HEK293 (cell line): ENCODE data around the gene SFT2D3.

Experiments used
- CTCF ChIA-PET: fragments of 350-600 bp; formaldehyde crosslinking; extraction: SDS; loops from one replicate; lab custom pipeline; 2021; ENCODE audit warnings: antibody characterized with exemption; lab: Yijun Ruan, JAX
- POLR2A ChIA-PET: fragments of 300-600 bp; formaldehyde crosslinking; extraction: SDS; loops from one replicate; lab custom pipeline; 2020; ENCODE audit warnings: antibody characterized with exemption, inconsistent platforms; lab: Yijun Ruan, JAX
- H3K27ac ChIP-seq: fragments of 200-500 bp; sonication (Bioruptor generic); 2 replicates; pipeline ENCODE4 v1.5.1; 2014; ENCODE audit warnings: low read depth, low read length, control low read depth, inconsistent platforms; ENCODE audit errors: extremely low read depth
- H3K36me3 ChIP-seq, 2 experiments: fragments of 200-500 bp in 1 of 2; sonication (Bioruptor generic) in 1 of 2; 1 replicate in 1 of 2; 2 replicates in 1 of 2; pipeline ENCODE4 v1.5.1; 2014 to 2017; ENCODE audit warnings: inconsistent platforms in 2 of 2, low read length in 2 of 2; ENCODE audit not compliant: control insufficient read depth in 2 of 2, insufficient read depth in 1 of 2
- H3K4me1 ChIP-seq: fragments of 200-500 bp; sonication (Bioruptor generic); 2 replicates; pipeline ENCODE4 v1.5.1; 2014; ENCODE audit warnings: mild to moderate bottlenecking, low read length, inconsistent platforms; ENCODE audit not compliant: control insufficient read depth, insufficient read depth
- H3K4me3 ChIP-seq: 2 replicates; pipeline ENCODE4 v1.5.1; 2011; ENCODE audit warnings: low read depth, mild to moderate bottlenecking, control low read depth, low read length, moderate library complexity
- H3K9me3 ChIP-seq: fragments of 200-500 bp; sonication (Bioruptor generic); 2 replicates; pipeline ENCODE4 v1.5.1; 2014; ENCODE audit warnings: low read depth, low read length, inconsistent platforms; ENCODE audit not compliant: control insufficient read depth, insufficient read depth
- KLF16 ChIP-seq: fragments of 450-650 bp; formaldehyde crosslinking; IDR thresholded peaks from 2 replicates; pipeline ENCODE4 v1.5.1; 2017; ENCODE audit warnings: missing biosample characterization, missing genetic modification characterization
- PRDM10 ChIP-seq: fragments of 450-650 bp; formaldehyde crosslinking; IDR thresholded peaks from 2 replicates; pipeline ENCODE4 v1.5.1; 2016; ENCODE audit warnings: missing biosample characterization, missing genetic modification characterization
- PRDM4 ChIP-seq: fragments of 450-650 bp; formaldehyde crosslinking; IDR thresholded peaks from 2 replicates; pipeline ENCODE4 v1.5.1; 2017; ENCODE audit warnings: missing biosample characterization, missing genetic modification characterization
- REST ChIP-seq: fragments of 450-650 bp; formaldehyde crosslinking; IDR thresholded peaks from 2 replicates; pipeline ENCODE4 v1.5.1; 2016; ENCODE audit warnings: missing biosample characterization, missing genetic modification characterization
- YY1 ChIP-seq: fragments of 450-650 bp; formaldehyde crosslinking; IDR thresholded peaks from 2 replicates; pipeline ENCODE4 v1.5.1; 2018; ENCODE audit warnings: missing biosample characterization, missing genetic modification characterization
- ZBTB21 ChIP-seq: fragments of 450-650 bp; formaldehyde crosslinking; IDR thresholded peaks from 2 replicates; pipeline ENCODE4 v1.5.1; 2017; ENCODE audit warnings: missing biosample characterization, missing genetic modification characterization
- ZIC2 ChIP-seq: fragments of 450-650 bp; formaldehyde crosslinking; IDR thresholded peaks from 2 replicates; pipeline ENCODE4 v1.5.1; 2016; ENCODE audit warnings: missing biosample characterization, missing genetic modification characterization
- ZNF24 ChIP-seq: fragments of 450-650 bp; formaldehyde crosslinking; IDR thresholded peaks from 2 replicates; pipeline ENCODE4 v1.5.1; 2016; ENCODE audit warnings: missing biosample characterization, missing genetic modification characterization
- ZNF26 ChIP-seq: fragments of 450-650 bp; formaldehyde crosslinking; IDR thresholded peaks from 2 replicates; pipeline ENCODE4 v1.5.1; 2016; ENCODE audit warnings: missing biosample characterization, missing genetic modification characterization
- ZNF341 ChIP-seq: fragments of 450-650 bp; formaldehyde crosslinking; IDR thresholded peaks from 2 replicates; pipeline ENCODE4; 2016; ENCODE audit warnings: low read depth, missing biosample characterization, missing genetic modification characterization
- ZNF677 ChIP-seq: fragments of 450-650 bp; IDR thresholded peaks from 2 replicates; pipeline ENCODE4 v1.5.0; 2018; ENCODE audit warnings: missing biosample characterization, mild to moderate bottlenecking, missing genetic modification characterization, moderate library complexity
- ZNF704 ChIP-seq: fragments of 450-650 bp; formaldehyde crosslinking; IDR thresholded peaks from 2 replicates; pipeline ENCODE4 v1.5.1; 2016; ENCODE audit warnings: missing biosample characterization, missing genetic modification characterization

SFT2D3 gene

GRCh38 chr2:127704641-127705390, 3.5 kb downstream of the SFT2D3 start:
- Histone ChIP-seq H3K4me1 (no peaks in the 10 kb centered on the region; the same call in 1 of the 2 replicates), H3K9me3 (no peaks in the 10 kb centered on the region), H3K4me3 (no peak overlapping the region), H3K27ac (no peak overlapping the region)
- POLR2A ChIA-PET = interaction anchor here (1.1 to 1.5 kb wide), 2 partner anchors 29 to 178 kb away, joined by 3 read pairs; no protein-coding TSS in a partner anchor
- TF ChIP-seq ZNF677 (tag by site-specific recombination) (no peak), ZIC2 (tag by site-specific recombination) (peak; percentile 24; the same call in 1 of the 2 replicates), PRDM4 (0 out of 2 replicates have a peak, but pooled peaks have one; percentile 8)
- TF ChIP-seq, all 188 proteins: peak for 2
- CTCF ChIA-PET = interaction anchor here (0.7 to 1.4 kb wide), 4 partner anchors 13 to 114 kb away, joined by 3 to 7 read pairs (median 4); no protein-coding TSS in a partner anchor
- peaks cover 14 to 57% of the 10 kb centered on the region in 2 experiments for H3K36me3 ChIP-seq

GRCh38 chr2:127705391-127706065, 4.2 kb downstream of the SFT2D3 start:
- no peaks in the 10 kb centered on the region; the same call in 1 of the 2 replicates for H3K4me1 ChIP-seq
- no peaks in the 10 kb centered on the region for H3K9me3 ChIP-seq
- no peak overlapping the region for H3K27ac ChIP-seq
- peaks cover 15 to 64% of the 10 kb centered on the region in 2 experiments for H3K36me3 ChIP-seq
- POLR2A ChIA-PET = interaction anchor here (1.1 kb wide), 1 partner anchor 179 kb away, joined by 3 read pairs; no protein-coding TSS in a partner anchor
- H3K4me3 ChIP-seq = no peak overlapping the region
- CTCF ChIA-PET = interaction anchor here (0.7 to 1.4 kb wide), 2 partner anchors 13 to 114 kb away, joined by 4 to 7 read pairs; no protein-coding TSS in a partner anchor
- TF ChIP-seq ZNF24 = no peak
- no peak for TF ChIP-seq PRDM4
- TF ChIP-seq YY1 (tag by site-specific recombination) = no peak
- no peak for TF ChIP-seq KLF16
- no peak for TF ChIP-seq ZNF26 (tag by site-specific recombination)
- no peak for TF ChIP-seq ZNF341
- TF ChIP-seq ZBTB21 = no peak
- TF ChIP-seq PRDM10 (tag by site-specific recombination) = no peak
- TF ChIP-seq REST (tag by site-specific recombination) = no peak
- no peak for TF ChIP-seq ZNF704
